ENCODE results near the gene ZNF646. TPM values are rescaled to one million over a fixed set of nuclear protein-coding genes. Genes with fewer than 3 reads are reported as not detected.

Gene ZNF646
- total and polyA plus RNA-seq, 2 of the 13 experiments (the other 11 are each of a cell fraction or from before 2014, with no cell fraction given): 3.4 to 10.9 TPM

GRCh38 chr16:31117384-31118222 lies 43.4 kb downstream of the ZNF646 start, which contains the start of gene KAT8 (continued):
- TF ChIP-seq PLRG1 (conservative IDR thresholded peaks at IDR 0.05): no peak
- TF ChIP-seq ZNF260 (CRISPR knock-in tag; IDR thresholded peaks at IDR 0.05; ENCODE audit: borderline replicate concordance, low read depth): no peak
- no peak for TF ChIP-seq SRSF1 (optimal IDR thresholded peaks at IDR 0.05; ENCODE audit: low read depth, low read length)
- no peak; the same call in 1 of the 2 replicates for TF ChIP-seq ZSCAN12 (CRISPR knock-in tag; IDR thresholded peaks at IDR 0.05)
- TF ChIP-seq, protein P1, sequence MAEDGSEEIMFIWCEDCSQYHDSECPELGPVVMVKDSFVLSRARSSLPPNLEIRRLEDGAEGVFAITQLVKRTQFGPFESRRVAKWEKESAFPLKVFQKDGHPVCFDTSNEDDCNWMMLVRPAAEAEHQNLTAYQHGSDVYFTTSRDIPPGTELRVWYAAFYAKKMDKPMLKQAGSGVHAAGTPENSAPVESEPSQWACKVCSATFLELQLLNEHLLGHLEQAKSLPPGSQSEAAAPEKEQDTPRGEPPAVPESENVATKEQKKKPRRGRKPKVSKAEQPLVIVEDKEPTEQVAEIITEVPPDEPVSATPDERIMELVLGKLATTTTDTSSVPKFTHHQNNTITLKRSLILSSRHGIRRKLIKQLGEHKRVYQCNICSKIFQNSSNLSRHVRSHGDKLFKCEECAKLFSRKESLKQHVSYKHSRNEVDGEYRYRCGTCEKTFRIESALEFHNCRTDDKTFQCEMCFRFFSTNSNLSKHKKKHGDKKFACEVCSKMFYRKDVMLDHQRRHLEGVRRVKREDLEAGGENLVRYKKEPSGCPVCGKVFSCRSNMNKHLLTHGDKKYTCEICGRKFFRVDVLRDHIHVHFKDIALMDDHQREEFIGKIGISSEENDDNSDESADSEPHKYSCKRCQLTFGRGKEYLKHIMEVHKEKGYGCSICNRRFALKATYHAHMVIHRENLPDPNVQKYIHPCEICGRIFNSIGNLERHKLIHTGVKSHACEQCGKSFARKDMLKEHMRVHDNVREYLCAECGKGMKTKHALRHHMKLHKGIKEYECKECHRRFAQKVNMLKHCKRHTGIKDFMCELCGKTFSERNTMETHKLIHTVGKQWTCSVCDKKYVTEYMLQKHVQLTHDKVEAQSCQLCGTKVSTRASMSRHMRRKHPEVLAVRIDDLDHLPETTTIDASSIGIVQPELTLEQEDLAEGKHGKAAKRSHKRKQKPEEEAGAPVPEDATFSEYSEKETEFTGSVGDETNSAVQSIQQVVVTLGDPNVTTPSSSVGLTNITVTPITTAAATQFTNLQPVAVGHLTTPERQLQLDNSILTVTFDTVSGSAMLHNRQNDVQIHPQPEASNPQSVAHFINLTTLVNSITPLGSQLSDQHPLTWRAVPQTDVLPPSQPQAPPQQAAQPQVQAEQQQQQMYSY (CRISPR knock-in tag; IDR thresholded peaks at IDR 0.05): peak; percentile 23; the same call in 1 of the 2 replicates
- TF ChIP-seq SIX1 (CRISPR knock-in tag; IDR thresholded peaks at IDR 0.05; ENCODE audit: borderline replicate concordance): no peak
- TF ChIP-seq, protein P2, sequence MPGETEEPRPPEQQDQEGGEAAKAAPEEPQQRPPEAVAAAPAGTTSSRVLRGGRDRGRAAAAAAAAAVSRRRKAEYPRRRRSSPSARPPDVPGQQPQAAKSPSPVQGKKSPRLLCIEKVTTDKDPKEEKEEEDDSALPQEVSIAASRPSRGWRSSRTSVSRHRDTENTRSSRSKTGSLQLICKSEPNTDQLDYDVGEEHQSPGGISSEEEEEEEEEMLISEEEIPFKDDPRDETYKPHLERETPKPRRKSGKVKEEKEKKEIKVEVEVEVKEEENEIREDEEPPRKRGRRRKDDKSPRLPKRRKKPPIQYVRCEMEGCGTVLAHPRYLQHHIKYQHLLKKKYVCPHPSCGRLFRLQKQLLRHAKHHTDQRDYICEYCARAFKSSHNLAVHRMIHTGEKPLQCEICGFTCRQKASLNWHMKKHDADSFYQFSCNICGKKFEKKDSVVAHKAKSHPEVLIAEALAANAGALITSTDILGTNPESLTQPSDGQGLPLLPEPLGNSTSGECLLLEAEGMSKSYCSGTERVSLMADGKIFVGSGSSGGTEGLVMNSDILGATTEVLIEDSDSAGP (CRISPR knock-in tag; IDR thresholded peaks at IDR 0.05; ENCODE audit: borderline replicate concordance): peak; percentile 88; the same call in 1 of the 2 replicates
- TF ChIP-seq THAP9 (CRISPR knock-in tag; IDR thresholded peaks at IDR 0.05; ENCODE audit: borderline replicate concordance): peak; percentile 35
- TF ChIP-seq GATA4 (IDR thresholded peaks at IDR 0.05; ENCODE audit: borderline replicate concordance, low read depth): no peak
- peak; percentile 72 for TF ChIP-seq ZBTB34 (CRISPR knock-in tag; IDR thresholded peaks at IDR 0.05)
- TF ChIP-seq SUZ12 (IDR thresholded peaks at IDR 0.05; ENCODE audit: low read depth, low read length): no peak
- TF ChIP-seq SKI (IDR thresholded peaks at IDR 0.05; ENCODE audit: partially characterized antibody): peak; percentile 13
- TF ChIP-seq POLR2AphosphoS2 (IDR thresholded peaks at IDR 0.05; ENCODE audit: low read depth, low read length): peak; percentile 65; the same call in 1 of the 2 replicates
- peak; percentile 86 for TF ChIP-seq ARNTL (CRISPR knock-in tag; IDR thresholded peaks at IDR 0.05)
- TF ChIP-seq ZNF616 (CRISPR knock-in tag; IDR thresholded peaks at IDR 0.05; ENCODE audit: low read depth): no peak; the same call in 1 of the 2 replicates
- TF ChIP-seq ZNF253 (CRISPR knock-in tag; IDR thresholded peaks at IDR 0.05; ENCODE audit: borderline replicate concordance): no peak
